Stimulated activated CD4-positive, alpha-beta T cell treated with anti-CD3 and anti-CD28 coated beads, TNF-alpha, amount 100 ng/mL, for 1 hour (primary cell): ENCODE data around the gene CYP4X1.
"Not testable (repeated sequence)": the region's sequence is repeated elsewhere in the genome, so short reads cannot be mapped to it uniquely, and the experiment has no call there.

Source experiments
- DNase-seq, 3 donors: peaks; one replicate each; pipeline ENCODE4 v3.0.0-alpha.2; 2020; ENCODE audit warnings: low read depth in 3 of 3, low spot score in 1 of 3

CYP4X1 gene, protein sequence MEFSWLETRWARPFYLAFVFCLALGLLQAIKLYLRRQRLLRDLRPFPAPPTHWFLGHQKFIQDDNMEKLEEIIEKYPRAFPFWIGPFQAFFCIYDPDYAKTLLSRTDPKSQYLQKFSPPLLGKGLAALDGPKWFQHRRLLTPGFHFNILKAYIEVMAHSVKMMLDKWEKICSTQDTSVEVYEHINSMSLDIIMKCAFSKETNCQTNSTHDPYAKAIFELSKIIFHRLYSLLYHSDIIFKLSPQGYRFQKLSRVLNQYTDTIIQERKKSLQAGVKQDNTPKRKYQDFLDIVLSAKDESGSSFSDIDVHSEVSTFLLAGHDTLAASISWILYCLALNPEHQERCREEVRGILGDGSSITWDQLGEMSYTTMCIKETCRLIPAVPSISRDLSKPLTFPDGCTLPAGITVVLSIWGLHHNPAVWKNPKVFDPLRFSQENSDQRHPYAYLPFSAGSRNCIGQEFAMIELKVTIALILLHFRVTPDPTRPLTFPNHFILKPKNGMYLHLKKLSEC

DNA sequence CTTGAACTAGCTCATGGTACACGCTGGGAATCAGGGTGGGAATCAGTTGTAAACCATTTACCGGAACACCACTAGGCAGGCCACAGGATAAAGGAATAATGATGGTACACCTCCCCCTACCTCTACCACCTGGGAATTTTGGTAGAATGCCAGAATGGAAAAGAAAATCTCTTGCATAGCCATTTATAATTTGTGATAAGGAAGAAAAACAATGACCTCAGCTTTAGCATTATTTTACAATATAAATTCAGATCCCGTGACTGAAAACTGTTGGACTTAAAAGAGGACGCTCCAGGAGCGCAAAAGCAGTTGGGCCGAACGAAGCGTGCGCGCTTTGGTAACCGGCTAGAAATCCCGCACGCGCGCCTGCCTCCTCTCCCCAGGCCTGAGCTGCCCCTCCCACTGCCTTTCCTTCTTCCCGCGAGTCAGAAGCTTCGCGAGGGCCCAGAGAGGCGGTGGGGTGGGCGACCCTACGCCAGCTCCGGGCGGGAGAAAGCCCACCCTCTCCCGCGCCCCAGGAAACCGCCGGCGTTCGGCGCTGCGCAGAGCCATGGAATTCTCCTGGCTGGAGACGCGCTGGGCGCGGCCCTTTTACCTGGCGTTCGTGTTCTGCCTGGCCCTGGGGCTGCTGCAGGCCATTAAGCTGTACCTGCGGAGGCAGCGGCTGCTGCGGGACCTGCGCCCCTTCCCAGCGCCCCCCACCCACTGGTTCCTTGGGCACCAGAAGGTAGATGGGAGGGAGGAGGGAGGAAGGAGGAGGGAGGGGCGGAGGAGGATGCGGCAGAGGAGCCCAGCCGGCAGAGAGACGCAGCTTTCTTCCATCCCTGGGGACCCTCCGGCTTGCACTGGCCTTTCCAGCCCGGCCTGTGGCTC lies at the start of gene CYP4X1:
Gene CYP4X1 (plus strand): TSS at position 402 of the 873 bp plus-strand sequence. CDS start 149 bp downstream, at position 551.
- no peak for DNase-seq

- no peak for DNase-seq
These were observed 40.2 kb upstream of the CYP4X1 start for GRCh38 chr1:46983166-46983829.

DNA sequence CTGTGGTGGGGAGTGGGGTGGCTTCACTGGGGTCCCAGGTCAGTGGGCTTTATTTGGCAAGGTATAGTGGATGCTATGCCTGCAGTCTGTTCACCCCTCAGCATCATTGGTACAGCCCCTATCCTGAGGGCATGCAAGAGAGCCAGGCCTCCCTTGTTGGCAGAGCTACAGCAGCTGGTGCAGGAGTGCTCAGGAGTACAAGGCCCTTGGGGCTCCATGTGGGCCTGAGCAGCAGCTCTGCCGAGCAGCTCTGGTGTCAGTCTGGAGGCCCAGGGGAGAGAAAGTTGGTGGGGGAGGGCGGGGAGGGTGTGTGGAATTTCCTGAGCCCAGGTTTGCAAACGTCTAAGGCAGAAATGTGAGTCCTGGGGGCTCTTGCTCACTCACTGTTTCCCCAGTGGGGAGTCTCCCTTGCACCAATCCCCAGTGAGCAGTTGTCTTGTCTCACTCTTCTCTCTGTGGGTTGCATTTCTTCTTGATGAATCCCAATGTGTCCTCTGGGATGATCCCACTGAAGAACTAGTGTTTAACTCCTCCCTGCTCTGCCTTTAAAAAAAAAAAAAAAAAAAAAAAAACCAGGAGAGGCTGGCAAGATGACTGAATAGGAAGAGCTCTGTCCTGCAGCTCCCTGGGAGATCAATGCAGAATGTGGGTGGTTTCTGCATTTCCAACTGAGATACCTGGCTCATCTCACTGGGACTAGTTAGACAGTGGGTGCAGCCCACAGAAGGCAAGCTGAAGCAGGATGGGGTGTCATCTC lies 39.5 kb upstream of the CYP4X1 start:
- DNase-seq, result no peak

DNA sequence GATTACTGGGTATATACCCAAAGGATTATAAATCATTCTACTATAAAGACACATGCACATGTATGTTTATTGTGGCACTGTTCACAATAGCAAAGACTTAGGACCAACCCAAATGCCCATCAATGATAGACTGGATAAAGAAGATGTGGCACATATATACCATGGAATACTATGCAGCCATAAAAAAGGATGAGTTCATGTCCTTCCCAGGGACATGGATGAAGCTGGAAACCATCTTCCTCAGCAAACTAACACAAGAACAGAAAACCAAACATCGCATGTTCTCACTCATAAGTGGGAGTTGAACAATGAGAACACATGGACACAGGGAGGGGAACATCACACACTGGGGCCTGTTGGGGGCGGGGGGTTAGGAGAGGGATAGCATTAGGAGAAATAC lies 32.9 kb upstream of the CYP4X1 start:
- not testable (repeated sequence) for DNase-seq

DNA sequence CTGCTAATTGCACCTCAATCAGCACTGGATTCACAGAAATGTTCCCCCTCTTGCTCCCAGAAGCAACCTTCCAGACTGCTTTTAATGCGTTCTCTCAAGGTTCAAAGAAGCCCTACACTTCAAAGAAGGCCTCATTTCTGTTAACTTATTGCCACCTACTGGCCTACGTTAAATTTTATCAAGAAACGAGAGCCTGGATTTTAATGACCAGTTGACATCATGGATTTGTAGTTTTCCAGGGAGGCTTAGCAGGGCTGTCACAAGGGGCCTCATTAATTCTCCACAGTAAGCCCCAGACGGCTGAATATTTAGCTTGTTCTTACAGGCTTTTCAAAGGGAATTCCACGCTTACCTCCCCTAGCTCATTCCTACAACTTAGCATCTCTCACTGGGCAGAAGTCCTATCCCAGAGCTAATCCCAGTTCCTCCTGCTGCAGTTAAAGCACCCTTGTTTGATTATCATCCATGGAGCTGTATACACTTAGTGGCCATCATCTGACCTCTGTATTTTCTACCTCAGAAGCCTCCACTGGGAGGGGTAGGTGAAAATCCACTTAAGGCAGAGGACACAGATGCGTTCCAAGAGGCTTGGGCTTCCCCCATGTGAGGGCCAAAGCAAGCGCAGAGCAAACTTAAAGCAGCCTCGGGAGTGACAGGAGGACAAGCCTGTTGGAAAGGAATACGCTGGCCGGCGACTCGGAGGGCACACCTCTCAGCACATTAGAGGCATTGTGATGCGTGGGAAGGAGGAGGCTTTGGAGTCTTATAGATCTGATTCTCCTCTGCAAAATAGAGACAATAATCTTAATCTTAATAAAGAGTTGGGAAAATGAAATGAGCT lies 32.2 kb upstream of the CYP4X1 start:
- DNase-seq, result no peak

DNA sequence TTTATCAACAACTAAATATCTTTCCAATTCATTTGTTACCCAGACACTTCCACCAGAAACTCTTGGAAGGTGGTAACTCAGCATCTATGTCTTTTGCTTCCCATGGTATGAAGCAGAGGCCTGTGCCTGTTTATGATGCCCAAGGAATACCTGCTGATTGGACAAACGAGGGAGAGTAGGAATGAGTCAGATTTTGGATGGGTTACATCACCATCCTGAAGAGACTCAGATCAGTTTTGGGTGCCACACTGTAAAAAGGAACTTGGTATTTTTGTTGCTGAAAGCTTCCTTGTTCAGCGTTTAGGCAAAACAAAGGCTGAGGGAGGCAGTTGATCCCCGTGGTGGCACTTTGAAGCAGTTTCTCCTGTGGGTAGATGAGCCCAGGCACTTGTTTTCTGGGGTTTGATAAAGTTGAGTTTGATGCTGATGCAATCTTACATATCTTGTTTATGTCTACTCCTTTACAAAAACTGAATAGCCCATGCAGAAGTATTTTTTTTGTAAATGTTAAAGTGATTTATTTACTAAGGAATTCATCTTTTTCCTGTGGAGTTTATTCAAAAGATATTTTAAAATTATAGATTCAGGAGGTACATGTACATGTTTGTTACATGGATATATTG lies 26.7 kb upstream of the CYP4X1 start:
- no peak for DNase-seq

- no peak for DNase-seq
These were observed 21.3 kb upstream of the CYP4X1 start for GRCh38 chr1:47002211-47002610.

DNA sequence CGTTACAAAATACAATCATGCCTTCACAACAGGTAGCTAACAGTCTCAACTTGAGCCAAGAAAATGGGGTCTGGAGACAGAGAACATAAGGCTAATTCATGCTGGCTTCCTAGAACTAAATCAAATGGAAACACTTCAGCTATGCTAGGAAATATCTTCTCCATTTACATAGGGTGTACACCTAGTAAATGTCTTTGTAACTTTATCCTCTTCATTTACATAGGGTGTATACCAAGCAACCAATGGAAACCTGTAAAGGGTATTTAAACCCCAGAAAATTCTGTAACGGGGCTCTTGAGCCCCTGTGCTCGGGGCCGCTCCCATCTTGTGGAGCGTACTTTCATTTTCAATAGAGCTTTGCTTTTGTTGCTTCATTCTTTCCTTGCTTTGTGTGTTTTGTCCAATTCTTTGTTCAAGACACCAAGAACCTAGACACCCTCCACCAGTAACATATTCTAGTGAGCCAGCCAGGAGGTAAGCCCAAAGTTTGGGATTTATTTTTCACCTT lies 19.5 kb upstream of the CYP4X1 start:
- no peak for DNase-seq

- DNase-seq, result not testable (repeated sequence)
These were observed 17.0 kb upstream of the CYP4X1 start for GRCh38 chr1:47006437-47006836.

GRCh38 chr1:47013293-47013692 lies 10.2 kb upstream of the CYP4X1 start:
- no peak for DNase-seq

- no peak for DNase-seq
These were observed 2.4 kb upstream of the CYP4X1 start for GRCh38 chr1:47021070-47021469.

DNA sequence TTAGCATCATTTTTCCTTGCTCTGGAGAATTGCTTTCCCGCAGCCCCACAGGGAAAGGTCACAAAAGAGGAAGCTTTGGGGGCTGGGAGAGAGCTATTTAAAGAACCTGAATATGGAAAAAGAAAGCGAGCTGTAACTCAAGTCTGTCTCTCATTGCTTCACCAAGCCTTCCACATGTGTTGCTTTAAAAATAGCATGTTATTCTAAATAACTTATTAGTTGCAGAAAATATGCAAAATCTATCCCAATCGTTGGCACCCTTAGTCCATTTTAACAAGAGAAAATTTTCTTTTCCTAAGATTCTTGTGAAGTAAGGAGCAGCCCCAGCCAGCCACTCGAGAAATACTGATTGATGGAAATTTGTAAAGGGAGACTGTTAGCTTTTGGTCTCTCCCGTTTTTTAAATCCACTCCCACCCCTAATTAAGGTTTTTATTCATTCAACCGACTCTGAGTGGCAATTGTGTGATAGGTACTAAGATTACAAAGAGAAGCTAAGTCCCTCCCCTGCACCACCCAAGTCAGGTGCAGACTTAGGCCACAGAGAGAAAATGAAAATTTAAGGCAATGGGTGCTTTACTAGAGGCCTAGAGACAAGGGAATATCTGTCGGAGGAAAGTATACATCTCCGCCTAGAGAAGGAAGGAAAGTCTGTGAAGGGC lies 802 bp downstream of the CYP4X1 start:
- DNase-seq, result no peak

DNA sequence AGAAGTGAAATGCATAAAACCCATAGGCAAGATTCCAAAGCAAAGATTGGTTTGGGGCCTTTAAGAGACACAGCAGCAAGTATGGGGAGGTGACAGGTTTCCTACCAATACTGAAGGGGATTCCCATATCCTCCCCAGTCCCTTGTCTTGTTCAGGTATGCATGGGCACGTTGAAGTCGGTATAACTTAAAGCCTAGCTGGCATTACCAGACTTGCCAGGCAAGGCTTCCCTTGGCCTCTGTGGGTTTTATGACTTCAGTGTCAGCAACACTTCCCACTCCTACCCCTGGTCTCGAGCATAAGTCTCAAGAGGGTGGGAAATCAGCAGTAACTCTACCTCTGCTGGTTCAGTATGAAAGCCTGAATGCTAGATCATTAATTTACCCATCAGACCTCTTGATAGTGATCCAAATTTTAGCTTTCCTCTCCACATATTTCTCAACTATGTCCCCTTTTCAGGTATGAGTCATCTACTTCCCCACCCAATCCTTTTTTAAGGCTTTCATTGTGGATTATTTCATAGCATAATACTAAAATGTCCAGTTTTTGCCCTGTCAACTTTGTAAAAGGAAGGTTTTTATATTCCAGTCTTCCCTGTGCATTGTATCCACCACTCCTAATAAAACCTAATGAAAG lies 6.8 kb downstream of the CYP4X1 start:
- DNase-seq, result no peak

- no peak for DNase-seq
These were observed 7.6 kb downstream of the CYP4X1 start for GRCh38 chr1:47031059-47031458.

- no peak for DNase-seq
These were observed 8.1 kb downstream of the CYP4X1 start for GRCh38 chr1:47031585-47031984.

GRCh38 chr1:47036764-47037163 lies 13.3 kb downstream of the CYP4X1 start:
- DNase-seq, result no peak

- DNase-seq, result no peak
These were observed 35.9 kb downstream of the CYP4X1 start for GRCh38 chr1:47059376-47059775.

GRCh38 chr1:47067097-47067594 lies 43.7 kb downstream of the CYP4X1 start, which contains the start of gene CYP4Z1:
TSS of gene CYP4Z1 (plus strand) at chr1:47067231. CDS start at chr1:47067491, 260 bp downstream.
- DNase-seq, result no peak
